ENCODE measurements around the gene SHISA9.

SHISA9 gene

GRCh38 chr16:12901204-12901596, 198 bp upstream of the SHISA9 start:
- TF ChIP-seq CTCF (IDR thresholded peaks at IDR 0.05; ENCODE audit: low read depth, low read length), result no peak
- peaks cover 53% of the 10 kb centered on the region for H3K27me3 ChIP-seq
- H3K4me1 ChIP-seq, result no peaks in the 10 kb centered on the region
- H3K9me3 ChIP-seq, result no peaks in the 10 kb centered on the region
- no peaks in the 10 kb centered on the region for H3K36me3 ChIP-seq
- no peak overlapping the region for H3K4me3 ChIP-seq (ENCODE audit: low read depth, low read length)
- DNase-seq, result no peak

- Histone ChIP-seq H3K4me1 (no peaks in the 10 kb centered on the region), H3K27me3 (peaks cover 53% of the 10 kb centered on the region), H3K9me3 (no peaks in the 10 kb centered on the region), H3K4me3 (ENCODE audit: low read depth, low read length) (no peak overlapping the region), H3K36me3 (no peaks in the 10 kb centered on the region)
- DNase-seq, result no peak
- no peak for TF ChIP-seq CTCF (IDR thresholded peaks at IDR 0.05; ENCODE audit: low read depth, low read length)
Observed at GRCh38 chr16:12902511-12903372, 1.3 kb downstream of the SHISA9 start.

- H3K27me3 ChIP-seq, result peaks cover 53% of the 10 kb centered on the region
- TF ChIP-seq CTCF (IDR thresholded peaks at IDR 0.05; ENCODE audit: low read depth, low read length), result no peak
- DNase-seq, result no peak
- no peaks in the 10 kb centered on the region for H3K9me3 ChIP-seq
- H3K4me3 ChIP-seq (ENCODE audit: low read depth, low read length), result no peak overlapping the region
- H3K4me1 ChIP-seq, result no peaks in the 10 kb centered on the region
- no peaks in the 10 kb centered on the region for H3K36me3 ChIP-seq
Observed at GRCh38 chr16:12903407-12904328, 2.3 kb downstream of the SHISA9 start.

- Histone ChIP-seq H3K9me3 (no peaks in the 10 kb centered on the region), H3K27me3 (peaks cover 52% of the 10 kb centered on the region), H3K4me3 (ENCODE audit: low read depth, low read length) (no peak overlapping the region), H3K36me3 (no peaks in the 10 kb centered on the region), H3K4me1 (no peaks in the 10 kb centered on the region)
- TF ChIP-seq CTCF (IDR thresholded peaks at IDR 0.05; ENCODE audit: low read depth, low read length), result no peak
- no peak for DNase-seq
Observed at GRCh38 chr16:12904329-12904671, 2.9 kb downstream of the SHISA9 start.

GRCh38 chr16:12906271-12906670, 4.9 kb downstream of the SHISA9 start:
- Histone ChIP-seq H3K36me3 (no peaks in the 10 kb centered on the region), H3K27me3 (peaks cover 33% of the 10 kb centered on the region), H3K4me1 (no peaks in the 10 kb centered on the region), H3K4me3 (ENCODE audit: low read depth, low read length) (no peak overlapping the region), H3K9me3 (no peaks in the 10 kb centered on the region)
- DNase-seq, result no peak
- no peak for TF ChIP-seq CTCF (IDR thresholded peaks at IDR 0.05; ENCODE audit: low read depth, low read length)

All from BE2C (cell line).